T follicular helper cell (primary cell): Measurements from ENCODE around the gene APBA3.
"Not testable (repeated sequence)": the region's sequence is repeated elsewhere in the genome, so short reads cannot be mapped to it uniquely, and the experiment has no call there.

ENCODE experiments used
- DNase-seq: peaks from one replicate; pipeline ENCODE4 v3.0.0-alpha.2; 2020; ENCODE audit warnings: low read depth

Gene APBA3

DNA sequence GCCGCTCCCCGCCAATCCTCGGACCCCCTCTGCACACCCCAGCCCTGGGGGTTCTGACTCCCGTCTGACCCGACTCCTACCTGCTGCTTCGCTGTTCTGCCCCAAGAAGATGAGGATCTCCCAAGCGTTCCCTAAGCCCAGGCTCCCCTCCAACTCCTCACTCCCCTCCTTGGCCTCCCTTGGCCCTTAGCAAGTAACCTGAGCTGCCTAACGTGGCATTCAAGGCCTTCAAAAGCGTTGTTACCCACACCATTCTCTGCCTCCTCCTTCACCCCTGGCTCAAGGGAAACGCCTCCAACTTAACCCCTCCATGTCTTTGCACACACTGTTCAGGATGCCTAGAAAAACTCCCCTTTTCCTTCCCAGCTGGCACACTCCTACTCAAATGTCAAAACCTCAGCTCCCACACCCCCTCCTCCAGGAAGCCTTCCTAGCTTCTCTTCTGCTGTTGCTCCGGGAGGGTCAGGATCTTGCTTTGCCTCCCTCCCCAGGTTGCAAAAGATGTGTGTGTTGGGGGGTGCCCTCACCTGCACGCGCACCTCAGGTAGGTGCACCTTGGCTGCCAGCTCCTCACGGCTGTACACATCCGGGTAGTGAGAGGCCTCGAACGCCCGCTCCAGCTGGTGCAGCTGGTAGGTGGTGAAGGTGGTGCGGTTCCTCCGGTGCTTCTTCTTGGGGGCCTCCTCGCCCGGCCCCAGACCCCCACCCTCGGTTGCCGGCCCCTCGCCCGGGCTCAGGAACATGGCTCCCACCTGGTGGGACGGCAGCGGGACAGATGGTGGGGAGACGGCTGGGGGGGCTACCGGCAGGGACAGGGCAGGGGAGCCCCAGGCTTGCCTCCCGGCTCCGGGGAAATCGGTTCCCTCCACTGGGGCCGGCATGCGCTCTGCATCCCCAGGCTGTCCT is 9.8 kb upstream of the APBA3 start:
- DNase-seq, result no peak

- DNase-seq, result no peak
These were observed 8.9 kb upstream of the APBA3 start for GRCh38 chr19:3770136-3770999.

DNA sequence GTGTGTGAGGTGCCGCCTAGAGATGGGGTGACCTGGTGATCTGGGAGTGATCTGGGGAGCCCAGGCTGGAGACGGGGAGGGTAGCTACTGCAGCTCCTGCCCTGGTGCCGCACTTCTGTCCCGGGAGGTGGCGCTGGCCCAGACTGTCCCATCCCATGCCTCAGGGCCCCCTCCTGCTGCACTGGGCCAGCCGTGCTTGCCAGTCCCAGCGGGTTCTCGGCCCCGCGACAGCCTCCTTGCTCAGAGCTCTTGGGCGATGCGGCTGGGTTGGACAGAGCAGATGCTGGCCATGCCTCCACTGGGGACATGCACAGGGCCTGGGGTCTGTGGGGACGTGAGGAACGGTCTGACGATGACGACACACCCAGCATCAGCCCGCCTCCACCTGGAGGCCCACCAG is 8.0 kb upstream of the APBA3 start:
- DNase-seq, result no peak

DNA sequence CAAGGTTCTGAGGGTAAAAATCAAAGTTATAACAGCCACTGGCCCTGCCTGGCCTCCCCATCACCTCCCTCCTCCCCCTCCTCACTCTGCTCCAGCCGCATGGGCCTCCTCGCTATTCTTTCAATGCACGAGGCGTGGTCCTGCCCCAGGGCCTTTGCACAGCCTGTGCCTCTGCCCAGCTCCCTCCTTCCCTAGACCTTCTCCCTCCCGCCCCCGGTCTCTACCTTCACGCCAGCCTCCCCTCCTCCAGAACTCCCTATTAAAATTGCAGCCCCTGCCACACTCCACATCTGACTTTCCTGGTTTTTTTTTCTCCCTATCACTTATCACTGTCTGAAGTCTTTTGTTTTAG is 7.2 kb upstream of the APBA3 start:
- no peak for DNase-seq

DNA sequence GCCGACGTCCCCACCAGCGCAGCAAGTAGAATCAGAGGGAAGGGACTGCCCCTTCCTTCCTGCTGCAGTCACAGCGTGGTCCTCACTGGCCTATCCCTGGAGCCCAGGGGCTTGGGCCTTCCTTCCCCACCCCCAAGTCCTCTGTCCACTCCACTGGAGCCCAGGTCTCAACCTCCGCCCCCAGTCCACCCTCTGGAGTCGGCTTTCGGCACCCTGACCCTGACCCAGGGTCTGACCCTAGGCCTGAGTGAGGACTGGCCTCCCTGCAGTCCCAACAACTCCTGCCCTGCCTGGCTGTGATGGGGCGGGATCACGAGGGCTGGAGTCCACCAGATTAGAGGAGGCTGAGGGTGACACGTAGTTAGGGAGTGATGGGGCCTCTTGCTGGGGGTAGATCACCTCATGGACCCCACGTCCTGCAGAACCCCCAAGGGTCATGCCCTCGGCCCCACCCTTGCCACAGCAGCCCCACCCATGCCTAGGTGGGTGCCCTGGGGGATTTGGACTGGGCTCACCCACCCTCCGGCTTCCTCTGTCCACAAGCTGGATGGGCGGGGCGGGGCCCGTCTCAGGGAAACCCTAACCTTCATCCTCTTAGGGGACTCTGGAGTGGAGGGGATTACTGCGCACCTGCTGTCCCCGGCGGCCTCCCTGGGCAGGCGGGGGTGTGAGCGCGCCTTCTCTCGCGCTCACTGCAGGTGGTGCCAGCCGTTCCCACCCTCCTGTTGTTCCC is 6.7 kb upstream of the APBA3 start:
- no peak for DNase-seq

- DNase-seq, result no peak
These were observed 5.6 kb upstream of the APBA3 start for GRCh38 chr19:3767050-3767449.

DNA sequence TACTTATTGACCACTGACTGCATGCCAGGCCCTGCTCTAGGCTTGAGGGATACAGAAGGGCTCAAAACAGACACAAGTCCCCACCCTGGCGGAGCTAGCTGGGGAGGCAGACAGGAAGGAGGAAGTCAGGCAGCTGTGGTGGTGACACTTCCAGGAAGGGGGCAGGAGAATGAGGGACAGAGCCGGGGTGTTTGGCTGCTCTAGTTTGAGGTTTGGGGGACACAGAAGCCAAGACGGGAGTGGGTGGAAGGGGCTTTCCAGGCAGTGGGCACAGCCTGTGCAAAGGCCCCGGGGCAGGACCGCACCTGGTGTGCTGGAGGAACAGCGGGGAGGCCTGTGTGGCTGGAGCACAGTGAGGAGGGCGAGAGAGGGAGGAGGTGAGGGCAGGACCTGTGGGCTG is 5.0 kb upstream of the APBA3 start:
- DNase-seq, result no peak

DNA sequence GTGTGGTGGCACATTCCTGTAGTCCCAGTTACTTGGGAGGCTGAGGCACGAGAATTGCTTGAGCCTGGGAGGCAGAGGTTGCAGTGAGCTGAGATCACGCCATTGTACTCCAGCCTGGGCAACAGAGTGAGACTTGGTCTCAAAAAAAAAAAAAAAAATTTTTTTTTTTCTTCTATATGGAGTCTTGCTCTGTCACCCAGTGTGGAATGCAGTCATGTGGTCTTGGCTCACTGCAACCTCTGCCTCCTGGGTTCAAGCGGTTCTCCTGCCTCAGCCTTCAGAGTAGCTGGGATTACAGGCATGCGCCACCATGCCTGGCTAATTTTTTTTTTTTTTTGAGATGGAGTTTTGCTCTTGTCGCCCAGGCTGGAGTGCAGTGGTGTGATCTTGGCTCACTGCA is 4.3 kb upstream of the APBA3 start:
- not testable (repeated sequence) for DNase-seq

- no peak for DNase-seq
These were observed 3.6 kb upstream of the APBA3 start for GRCh38 chr19:3765121-3765520.

- DNase-seq, result peak; percentile 98
These were observed 1.3 kb upstream of the APBA3 start, which contains the start of gene MRPL54 for GRCh38 chr19:3762501-3763459. Gene MRPL54, plus strand, starts transcription at chr19:3762682. Its CDS starts 19 bp downstream, at chr19:3762701.

DNA sequence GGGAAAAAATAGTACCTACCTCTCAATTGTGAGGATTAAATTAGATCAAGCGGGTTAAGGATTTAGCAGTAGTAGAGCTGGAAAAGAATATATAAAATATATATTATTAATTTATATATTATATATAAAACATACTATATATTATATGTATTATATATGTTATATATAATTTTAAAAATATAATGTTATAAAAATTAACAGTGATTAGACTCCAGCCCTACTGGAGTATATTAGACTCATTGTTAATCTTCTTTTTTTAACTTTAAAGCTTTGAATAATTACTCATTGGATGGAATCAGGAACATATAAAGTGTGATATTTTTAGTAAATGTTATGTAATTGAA is 610 bp upstream of the APBA3 start:
- DNase-seq, result no peak

GRCh38 chr19:3760871-3761361 is 576 bp downstream of the APBA3 start:
- DNase-seq, result no peak

- DNase-seq, result no peak
These were observed 1.8 kb downstream of the APBA3 start for GRCh38 chr19:3759482-3760254.

DNA sequence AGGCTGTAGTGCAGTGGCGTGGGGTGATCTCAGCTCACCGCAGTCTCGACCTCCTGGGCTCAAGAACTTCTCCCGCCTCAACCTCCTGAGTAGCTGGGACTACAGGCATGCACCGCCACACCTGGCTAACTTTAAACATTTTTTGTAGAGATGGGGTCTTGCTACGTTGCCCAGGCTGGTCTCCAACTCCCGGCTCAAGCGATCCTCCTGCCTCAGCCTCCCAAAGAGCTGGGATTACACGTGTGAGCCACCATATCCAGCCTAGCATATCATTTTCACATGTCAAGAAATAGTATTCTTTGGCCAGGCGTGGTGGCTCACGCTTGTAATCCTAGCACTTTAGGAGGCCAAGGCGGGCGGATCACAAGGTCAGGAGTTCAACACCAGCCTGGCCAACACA is 3.2 kb downstream of the APBA3 start:
- DNase-seq, result not testable (repeated sequence)

- not testable (repeated sequence) for DNase-seq
These were observed 3.8 kb downstream of the APBA3 start for GRCh38 chr19:3757705-3758104.

DNA sequence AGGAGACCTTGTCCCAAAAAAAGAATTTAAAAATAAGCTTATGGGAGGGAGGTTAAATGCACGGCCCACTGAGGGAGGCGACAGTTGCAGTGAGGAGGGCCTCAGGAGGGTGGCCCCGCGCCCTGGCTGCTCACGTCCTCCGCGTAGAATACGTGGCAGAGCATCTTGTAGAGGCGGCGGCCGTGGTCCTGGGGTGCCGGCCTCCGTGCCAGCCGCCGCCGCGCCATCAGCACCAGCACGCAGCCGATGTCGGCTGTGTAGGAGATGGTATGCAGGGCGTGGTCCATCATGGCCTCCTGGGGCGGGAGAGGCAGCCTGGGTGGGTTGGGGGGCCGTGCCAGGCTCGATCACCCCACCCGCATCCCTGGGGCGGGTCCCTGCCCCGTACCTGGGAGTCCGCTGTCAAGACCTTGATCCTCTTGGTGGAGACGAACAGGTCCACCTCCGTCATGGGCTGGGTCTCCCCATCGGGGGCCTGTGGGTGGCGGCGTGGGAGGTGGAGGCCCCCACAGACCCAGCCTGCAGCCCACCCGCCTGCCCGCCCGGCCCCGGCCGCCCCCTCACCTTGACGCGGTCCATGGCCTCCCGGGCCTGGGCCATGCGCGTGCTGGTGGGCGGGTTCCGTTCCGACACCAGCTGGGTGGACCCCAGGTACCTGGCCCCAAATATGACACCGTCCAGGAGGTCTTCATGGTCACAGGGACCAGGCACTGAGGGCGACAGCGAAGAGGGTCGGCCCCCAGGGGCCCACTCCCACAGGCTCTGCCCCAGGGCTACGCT is 7.7 kb downstream of the APBA3 start:
- no peak for DNase-seq

- DNase-seq, result no peak
These were observed 9.0 kb downstream of the APBA3 start for GRCh38 chr19:3752492-3752891.

GRCh38 chr19:3751236-3751635 is 10.3 kb downstream of the APBA3 start:
- no peak for DNase-seq

- DNase-seq, result no peak
These were observed 11.3 kb downstream of the APBA3 start for GRCh38 chr19:3750211-3750610.
